ENCODE measurements around the gene KCNJ4.
"Not testable (repeated sequence)": the region's sequence is repeated elsewhere in the genome, so short reads cannot be mapped to it uniquely, and the experiment has no call there.

The KCNJ4 gene

DNA sequence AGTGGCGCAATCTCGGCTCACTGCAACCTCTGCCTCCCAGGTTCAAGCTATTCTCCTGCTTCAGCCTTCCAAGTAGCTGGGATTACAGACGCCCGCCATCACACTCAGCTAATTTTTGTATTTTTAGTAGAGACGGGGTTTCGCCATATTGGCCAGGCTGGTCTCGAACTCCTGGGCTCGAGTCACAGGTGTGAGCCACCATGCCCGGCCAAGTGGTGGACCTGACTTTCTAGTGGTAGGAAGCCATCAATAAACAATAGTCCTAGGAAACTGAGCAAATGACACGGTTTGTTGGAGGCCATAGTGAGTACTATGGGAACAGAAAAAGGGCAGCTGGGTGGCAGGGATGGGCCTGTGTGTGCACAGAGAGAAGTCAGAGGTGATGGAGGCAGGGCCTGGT, 15.2 kb upstream of the KCNJ4 start:
- not testable (repeated sequence) for DNase-seq (ENCODE audit: low spot score)

DNA sequence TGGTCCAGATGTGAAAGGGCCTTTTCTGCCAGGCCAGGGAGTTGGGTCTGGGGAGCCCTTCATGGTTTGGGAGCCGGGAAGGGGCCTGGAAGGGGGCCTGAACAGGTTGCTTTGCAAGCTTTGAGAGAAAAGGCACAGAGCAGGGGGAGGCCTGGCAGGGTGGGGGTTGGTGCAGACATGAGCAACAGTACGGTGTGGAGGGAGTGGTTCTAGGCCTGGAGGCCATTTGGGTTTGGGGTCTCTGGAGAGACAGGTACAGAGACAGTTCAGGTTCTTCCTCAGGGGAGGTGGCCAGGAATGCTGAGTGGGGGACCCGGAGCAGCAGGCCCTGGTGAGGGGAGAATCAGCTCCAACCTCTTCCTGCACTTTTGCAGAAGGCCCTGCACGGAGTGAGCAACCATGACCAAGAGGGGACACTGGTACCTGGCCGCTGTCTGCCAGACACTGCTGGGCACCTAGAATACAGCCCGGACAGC, 14.3 kb upstream of the KCNJ4 start:
- DNase-seq (ENCODE audit: low spot score): no peak

DNA sequence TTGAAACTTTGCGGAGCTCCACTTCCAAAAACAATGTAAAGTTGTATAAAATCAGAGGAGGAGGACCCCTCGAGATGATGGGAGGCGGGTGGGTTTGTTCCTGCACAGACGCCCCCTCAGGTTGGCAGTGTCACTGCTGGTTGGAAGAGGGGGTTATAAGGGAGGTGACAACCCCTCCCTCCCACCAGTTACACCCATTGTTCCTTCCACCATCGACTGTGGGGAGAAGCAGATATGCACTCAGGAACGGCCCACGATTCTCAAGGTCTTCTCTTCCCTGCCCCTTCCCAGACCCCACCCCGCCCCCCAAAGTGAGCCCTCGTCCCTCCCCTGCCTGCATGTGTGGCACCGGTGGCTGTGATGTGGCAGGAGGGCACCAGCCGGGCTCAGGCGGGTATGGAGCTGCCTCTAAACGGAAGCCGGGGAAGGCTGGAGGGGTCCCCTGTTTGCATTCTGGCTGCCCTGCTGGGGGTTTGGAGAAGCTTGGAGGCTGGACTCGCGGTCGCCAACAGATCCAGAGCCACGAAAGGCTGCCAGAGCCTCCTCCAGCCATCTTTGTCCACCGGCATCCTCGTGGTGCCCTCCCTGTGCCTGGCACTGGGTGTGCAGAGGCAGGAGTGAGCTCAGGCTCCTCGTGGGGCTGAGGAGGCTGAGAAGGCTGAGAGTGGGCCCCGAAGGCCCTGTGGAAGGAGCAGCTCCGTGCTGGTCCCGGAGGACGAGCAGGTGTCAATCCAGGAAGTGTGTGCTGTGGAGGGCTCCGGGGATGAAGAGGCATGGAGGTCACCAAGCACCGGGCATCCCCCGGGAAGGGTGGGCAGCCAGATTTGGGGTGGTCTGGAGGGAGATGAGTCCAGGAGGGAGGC, 13.7 kb upstream of the KCNJ4 start:
- peak; percentile 67 for DNase-seq (ENCODE audit: low spot score)

DNA sequence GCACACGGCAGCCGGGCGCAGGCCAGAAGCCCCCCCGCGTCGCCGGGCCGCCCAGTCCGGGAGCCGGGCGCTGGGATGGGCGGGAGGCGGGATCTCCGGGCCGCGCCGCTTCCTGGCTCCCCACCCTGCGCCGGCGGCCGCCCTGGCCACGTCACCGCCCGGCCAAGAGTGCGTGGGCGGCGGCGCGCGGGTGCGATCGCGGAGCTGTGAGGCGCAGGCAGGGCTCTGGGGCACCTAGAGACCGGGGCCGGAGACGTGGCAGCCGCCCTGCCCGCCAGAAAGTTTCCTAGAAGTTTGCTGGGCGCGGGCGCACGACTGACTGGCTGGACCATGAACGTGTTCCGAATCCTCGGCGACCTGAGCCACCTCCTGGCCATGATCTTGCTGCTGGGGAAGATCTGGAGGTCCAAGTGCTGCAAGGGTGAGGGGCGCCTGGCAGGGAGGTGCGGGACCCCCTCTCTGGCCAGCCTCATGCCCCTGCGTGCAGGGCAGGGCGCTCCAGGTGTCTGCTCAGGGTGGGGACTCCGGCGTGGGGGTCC, 13.0 kb upstream of the KCNJ4 start, which contains the start of gene KDELR3:
Gene KDELR3 (plus strand): TSS at position 193 of the 539 bp plus-strand sequence. CDS start 138 bp downstream, at position 331.
- peak; percentile 99 for DNase-seq (ENCODE audit: low spot score)

DNA sequence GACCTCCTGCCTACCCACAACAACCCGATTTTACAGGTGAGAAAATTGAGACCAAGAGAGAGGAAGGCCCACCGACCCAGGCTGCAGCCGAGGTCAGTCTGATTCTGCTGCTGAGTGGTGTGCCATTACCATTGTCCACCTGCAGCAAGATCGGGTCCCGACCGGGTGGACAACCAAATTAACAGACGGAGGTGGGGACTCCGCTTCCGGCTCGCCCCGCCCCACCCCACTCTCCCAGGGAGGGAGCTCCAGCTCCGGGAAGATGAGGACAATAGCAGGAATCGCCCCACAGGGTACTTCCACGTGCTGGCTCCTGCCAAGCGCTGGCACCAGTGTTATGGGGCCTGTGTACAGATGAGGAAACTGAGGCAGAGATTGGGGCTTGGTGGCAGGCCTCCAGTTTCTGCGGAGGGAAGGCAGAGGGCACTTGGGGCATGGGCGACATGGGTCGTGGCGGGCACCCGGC, 12.5 kb upstream of the KCNJ4 start:
- DNase-seq (ENCODE audit: low spot score): peak; percentile 55

DNA sequence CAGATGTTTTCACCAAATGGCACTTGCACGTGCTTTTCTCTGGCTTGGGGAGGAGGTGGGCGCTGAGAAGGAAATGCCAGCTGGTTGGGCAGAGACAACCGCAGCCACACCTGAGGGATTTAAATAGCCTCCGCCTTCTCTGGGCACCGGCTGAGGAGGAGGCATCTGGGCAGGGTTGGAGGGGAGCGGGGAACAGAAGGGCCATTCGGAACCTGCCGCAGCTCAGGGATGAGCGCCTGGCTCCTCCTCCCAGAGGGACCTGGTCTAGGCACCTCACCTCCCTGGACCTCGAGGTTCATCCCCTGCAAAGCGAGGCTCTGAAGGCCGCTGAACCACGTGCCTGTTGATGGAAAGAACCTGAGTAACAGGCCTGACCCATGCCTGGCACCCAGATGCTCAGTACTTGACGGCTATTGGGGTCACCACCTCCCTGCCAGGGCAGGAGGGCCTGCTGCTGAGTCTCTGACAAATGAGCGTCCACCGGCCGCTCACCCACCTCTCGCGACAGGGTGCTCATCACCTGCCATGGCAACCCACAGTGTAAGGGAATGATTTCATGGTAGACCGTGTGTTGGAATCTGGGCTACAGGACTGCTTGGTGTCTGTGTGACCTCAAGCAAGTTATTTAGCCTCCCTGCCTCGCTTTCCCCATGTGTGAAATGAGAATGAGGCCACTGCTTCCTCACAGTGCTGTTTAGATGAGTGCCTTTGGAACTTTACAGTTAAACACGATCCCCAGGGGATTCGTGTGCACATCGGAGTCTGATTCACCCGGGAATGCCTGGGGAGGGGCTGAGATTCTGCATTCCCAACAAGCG, 10.9 kb upstream of the KCNJ4 start:
- DNase-seq (ENCODE audit: low spot score): no peak

DNA sequence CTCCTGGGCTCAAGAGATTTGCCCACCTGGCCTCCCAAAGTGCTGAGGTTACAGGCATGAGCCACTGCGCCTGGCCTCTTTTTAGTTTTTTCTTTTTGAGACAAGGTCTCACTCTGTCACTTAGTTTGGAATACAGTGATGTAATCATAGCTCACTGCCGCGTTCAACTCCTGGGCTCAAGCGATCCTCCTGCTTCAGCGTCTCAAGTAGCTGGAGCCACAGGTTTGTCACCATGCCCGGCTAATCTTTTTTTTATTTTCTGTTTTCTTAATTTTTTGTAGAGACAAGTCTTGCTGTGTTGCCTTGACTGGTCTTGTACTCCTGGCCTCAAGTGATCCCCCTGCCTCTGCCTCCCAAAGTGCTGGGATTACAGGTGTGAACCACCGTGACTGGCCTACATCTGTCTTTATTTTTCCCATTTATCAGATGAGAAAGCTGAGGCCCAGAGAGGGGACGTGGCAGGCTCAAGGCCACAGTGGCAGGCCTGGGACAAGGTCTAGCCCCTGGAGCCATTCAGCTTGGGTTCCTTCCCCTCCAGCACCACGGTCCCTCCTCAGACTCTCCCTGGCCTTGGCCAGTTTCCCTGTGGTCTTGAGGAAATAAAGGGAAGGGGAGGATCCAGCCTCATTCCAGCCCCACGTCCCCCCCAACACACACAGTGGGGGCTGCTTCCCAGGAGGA, 10.1 kb upstream of the KCNJ4 start:
- no peak for DNase-seq (ENCODE audit: low spot score)

DNA sequence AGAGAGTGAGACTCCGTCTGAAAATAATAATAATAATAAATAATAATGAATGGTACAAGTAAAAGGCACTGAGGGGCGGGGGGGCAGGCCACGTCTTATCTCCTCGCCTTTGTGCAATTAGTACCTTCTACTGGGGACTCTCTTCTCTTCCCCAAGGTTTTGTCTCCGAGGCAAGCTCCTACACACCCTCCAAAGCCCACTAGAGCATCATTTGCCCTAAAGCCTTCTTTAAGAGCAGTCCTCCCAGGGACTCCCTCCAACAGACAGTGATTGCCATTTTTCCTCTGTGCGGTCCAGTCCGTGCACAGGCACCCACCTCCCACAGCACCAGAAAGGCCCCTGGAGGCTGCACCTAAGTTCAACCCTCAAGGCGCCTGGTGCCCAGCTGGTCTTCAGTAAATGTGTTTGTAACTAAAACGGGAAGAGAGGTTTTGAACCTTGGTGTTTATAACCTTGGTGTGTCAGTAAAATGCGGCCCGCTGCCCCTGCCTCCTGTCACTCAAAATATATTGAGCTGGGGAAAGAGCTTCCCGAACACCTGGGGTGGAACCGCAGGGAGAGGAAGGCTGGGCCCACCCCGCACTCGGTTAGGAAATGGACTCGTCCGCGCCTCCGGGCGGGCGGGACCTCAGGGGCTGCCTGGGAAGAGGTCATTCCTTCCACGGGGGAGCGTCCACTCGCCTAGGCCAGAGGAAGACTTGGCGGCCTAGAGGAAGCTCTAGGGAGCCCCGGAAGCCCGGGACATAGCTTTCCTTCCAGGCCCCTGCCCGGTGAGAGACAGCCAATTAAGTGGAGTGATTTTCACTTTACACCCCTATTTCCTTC, 8.2 kb upstream of the KCNJ4 start:
- no peak for DNase-seq (ENCODE audit: low spot score)

DNA sequence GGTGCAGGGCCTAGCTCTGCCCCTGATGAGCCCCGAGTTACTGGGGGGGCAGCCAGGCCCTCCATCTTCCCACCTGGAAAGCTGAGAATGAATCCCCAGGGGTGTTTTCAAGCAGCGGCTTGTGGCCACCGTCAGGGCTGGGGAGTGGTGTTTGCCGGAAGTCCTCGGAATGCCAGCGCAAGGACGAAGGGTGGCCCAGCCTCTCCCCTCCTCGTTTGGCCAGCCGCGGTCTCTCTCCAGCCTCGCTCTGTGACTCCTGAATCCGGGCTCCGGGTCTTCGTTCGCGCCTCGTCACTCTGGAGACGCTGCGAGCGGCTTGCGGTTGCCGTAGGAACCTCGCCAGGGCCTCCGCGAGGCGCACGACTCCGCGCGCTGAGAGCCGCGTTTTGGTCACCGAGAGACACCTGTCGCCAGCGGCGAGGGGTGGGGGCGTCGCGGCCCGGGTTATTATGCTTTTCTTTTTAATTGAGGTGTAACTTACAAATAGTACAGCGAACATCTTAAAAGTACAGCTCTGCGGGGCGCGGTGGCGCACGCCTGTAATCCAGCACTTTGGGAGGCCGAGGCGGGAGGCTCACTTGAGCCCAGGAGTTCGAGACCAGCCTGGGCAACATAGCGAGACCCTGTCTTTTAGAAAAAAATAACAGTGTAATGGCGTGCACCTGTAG, 6.5 kb upstream of the KCNJ4 start:
- DNase-seq (ENCODE audit: low spot score): peak; percentile 88

DNA sequence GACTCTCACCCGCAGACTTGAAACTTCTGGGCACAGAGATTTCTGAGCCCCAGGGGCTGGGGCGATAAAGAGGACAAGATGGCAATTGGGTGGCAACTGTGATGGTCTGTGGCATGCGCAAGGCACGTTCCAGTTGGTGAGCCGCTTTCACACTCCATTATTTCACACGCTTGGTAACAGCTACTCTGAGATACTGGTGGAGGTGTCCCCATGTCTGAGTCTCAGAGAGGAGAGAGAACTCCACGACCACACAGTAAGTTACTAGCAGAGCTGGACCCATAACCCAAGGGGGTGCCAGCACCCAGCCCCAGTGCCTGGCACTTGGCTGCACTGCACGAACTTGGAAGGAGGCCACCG, 6.0 kb upstream of the KCNJ4 start:
- DNase-seq (ENCODE audit: low spot score): no peak

DNA sequence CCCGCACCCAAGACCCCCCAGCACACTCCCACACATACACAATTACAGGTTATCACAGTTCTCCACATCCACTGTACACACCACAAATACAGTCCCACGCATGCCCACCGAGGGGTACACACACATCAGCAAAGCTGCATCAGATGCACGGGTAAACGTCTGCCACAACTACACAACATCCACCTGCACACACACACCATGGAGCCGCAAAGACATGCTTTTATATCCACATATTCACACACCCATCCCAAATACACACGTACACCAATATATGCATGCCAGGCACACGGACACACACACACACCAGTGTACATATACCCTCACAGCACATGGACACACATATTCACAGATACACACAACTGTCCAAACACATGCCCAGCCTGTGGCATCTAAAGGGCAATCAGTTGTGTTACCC, 5.4 kb upstream of the KCNJ4 start:
- DNase-seq (ENCODE audit: low spot score): no peak

DNA sequence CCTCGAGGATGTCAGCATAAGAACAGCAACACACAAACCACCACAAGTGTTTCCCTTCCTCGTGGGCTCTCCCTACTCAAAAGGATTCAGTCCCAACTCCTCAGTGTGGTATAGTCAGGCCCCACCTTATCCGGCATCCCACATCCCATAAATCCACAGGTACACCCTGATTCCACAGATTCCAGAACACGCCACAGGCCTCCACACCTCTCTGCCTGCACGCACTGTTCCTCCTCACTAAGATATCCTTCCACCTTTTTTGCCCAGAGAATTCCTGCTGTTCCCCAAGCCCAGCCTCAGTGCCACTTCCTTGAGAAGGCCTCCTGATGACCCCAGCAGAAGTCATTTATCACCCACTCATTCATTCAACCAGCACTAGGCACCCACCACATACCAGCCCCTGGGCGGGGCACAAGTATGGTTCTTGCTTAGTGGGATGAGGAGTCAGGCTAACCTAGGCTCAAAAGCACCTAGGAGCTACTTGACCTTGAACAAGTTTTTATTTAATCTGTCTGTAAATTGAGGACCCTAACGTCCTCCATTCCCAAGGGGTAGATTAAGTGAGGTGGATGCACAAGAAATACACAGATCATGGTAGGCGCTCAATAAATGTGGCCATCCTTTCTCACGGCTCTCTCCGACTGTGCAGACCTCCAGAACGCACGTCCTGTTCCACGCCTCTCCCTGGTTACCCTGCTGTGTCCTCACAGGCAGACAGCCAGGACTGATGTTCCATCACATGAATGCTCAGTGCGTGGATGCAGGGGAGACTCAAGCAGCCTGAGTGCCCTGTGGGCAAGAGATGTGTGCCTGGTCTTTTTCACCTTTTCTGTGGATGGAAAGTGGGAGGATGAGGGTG, 2.1 kb upstream of the KCNJ4 start:
- no peak for DNase-seq (ENCODE audit: low spot score)

DNA sequence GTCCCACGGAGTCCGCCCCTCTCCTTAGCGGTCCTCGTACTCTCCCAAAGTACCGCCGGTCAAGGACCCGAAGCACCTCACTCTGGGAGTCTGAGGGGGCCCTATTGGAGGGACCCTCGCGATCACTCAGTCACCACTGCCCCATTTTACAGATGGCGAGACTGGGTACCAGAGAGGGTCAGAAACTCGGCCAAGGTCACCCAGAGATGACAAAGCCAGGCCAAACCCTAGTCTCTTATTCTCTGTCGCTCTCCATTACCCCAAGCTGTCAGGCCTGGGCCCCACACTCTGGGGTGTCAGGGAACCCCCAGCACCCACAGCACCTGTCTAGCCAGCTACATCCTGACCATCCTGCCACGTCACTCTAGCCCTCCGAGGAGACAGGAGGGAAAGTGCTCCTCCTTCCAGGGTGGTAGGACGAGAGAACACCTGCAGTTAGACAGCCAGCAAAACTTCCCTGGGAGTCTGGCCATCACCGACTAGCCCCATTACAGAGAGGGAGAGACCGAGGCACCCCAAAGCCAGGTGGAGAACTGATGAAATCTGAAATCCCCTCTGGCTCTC, 1.4 kb upstream of the KCNJ4 start:
- DNase-seq (ENCODE audit: low spot score): no peak

DNA sequence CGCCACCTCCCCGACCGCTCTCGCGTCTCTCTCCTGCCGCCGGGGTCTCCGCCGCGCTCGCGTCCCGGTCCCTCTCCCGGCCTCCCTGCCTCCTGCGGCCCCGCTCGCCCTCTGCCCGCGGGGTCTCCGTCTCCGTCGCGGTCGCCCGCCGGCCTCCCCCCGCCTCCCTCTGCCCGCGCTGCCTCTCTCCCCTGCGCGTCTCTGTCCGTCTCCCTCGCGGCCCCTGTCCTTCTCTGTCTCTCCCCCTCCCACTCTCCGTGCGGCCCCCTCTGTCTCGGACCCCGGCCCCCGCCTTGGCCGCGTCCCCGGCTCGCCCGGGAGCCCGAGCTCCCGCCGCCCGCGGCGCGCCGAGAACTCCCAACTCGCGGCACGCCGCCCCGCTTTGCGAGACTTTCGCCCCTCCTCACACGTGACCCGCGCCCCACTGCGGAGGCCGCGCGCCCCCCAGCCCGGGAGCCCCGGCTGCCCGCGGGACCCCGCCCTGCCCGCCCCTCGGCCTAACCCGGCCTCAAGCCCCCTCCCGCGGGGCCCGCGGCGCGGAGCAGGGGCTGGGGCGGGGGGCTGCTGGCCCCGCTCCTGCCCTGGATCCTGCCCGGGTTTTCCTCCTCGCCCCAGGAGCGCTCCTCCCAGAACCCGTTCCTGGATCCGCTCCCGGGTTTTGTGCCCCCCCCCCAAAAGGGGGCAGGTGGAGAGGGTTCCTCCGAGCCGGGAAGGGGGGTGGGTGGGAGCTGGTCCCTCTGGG, 702 bp upstream of the KCNJ4 start:
- peak; percentile 62 for DNase-seq (ENCODE audit: low spot score)

DNA sequence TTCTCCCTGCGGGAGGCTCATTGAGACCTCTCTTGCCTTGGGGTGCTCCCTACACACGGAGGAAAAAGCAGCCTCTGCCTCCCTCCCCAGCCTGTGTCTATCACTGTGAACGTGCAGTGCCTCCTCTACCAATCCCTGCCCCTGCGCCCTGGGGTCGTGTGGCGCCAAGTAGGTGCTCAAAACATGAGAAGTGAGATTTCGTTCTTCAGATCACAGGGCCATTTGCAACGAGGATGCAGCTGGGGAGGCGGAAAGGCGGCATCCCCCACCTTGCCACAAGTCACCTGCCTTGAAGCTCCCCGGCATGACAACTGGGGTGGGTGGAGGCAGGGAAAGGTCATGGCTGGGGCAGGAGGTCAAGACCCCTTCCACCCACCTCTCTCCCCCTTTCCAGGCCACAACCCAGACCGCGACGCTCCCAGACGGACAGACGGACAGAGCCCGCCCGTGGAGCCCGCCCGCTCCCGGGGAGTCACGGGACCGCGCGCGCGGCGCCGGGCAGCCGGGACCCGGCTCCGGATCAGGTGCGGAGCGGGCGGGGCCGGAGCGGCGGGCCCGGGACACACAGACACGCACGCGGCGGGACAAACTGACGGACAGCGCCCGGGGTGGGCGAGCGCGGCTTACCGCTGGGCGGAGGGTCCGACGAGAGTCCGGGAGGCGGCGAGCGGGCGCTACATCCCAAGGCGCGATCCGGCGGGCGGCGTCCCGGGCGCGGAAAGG, 485 bp downstream of the KCNJ4 start:
- DNase-seq (ENCODE audit: low spot score): no peak

DNA sequence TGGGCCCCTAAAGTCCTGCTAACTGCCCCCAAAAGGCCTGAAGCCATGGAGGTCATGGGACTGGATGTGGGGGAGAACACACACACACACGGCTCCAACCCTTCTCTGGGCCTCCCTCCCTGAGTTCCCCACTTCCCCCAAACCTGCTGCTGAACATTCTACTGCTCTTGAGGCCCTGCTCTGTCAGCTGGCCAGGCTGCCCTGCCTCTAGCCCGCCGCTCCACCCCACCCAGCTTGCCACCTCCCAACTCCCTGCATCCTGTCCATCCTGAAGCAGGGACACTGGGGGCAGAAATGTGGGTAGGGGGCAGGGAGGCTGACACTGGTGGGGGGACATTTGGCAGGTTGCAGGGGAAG, 1.0 kb downstream of the KCNJ4 start:
- DNase-seq (ENCODE audit: low spot score): no peak

DNA sequence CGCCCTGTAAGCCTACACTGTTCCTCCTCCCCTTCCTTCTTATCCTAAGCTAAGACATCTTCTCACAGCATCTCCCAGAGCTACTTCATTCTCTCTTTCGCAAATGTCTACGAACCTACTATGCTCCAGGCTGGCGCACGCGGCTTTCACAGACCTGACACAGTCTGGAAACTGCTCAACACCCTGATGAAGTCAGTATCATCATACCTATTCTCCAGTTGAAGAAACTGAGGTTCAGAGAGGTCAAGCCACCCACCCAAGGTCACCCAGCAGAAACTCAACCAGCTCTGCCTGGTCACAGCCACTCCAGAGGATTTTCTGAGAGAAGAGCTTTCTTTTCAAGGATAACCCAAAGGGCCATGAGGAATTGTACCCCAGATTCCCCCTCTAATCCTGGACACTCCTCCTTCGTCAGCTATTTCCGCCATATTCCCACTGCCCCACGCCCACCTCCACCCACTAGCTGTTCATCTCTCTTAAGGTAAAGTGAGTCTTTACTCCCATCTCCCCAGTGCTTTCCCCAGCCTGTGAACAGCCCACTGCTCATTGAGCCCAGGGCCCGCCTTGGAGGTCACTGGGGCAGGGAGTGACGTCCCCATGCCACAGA, 1.8 kb downstream of the KCNJ4 start:
- no peak for DNase-seq (ENCODE audit: low spot score)

Measured in GM03348 (cell line).